Measurements from ENCODE around the gene UQCRC2.

UQCRC2 gene

GRCh38 chr16:22005746-22006145 lies 52.6 kb downstream of the UQCRC2 start:
- no peak overlapping the region for H3K4me3 ChIP-seq (ENCODE audit: low read depth, low read length)
- ChIA-PET POLR2A (no interaction called here), CTCF (interaction anchor here (1.0 to 11.7 kb wide), 4 partner anchors 55 to 181 kb away, joined by 3 to 272 read pairs (median 80); no protein-coding TSS in a partner anchor)
- DNase-seq (ENCODE audit: low read depth, low spot score), result no peak
- TF ChIP-seq CTCF (IDR thresholded peaks at IDR 0.05; ENCODE audit: insufficient read depth, low read length, missing control alignments), result no peak

GRCh38 chr16:22006636-22007035 lies 53.5 kb downstream of the UQCRC2 start:
- ChIA-PET POLR2A (no interaction called here), CTCF (interaction anchor here (1.4 to 11.7 kb wide), 6 partner anchors 71 to 294 kb away, joined by 3 to 272 read pairs (median 12); no protein-coding TSS in a partner anchor)
- DNase-seq (ENCODE audit: low read depth, low spot score), result no peak
- H3K4me3 ChIP-seq (ENCODE audit: low read depth, low read length), result no peak overlapping the region
- no peak for TF ChIP-seq CTCF (IDR thresholded peaks at IDR 0.05; ENCODE audit: insufficient read depth, low read length, missing control alignments)

- POLR2A ChIA-PET, result interaction anchor here (1.3 kb wide), 1 partner anchor 85 kb away, joined by 4 read pairs; the partner anchor contains the start of gene VWA3A
- peak overlapping the region; percentile 80 for H3K4me3 ChIP-seq (ENCODE audit: low read depth, low read length)
- CTCF ChIA-PET, result interaction anchor here (0.9 to 11.7 kb wide), 9 partner anchors 9 to 294 kb away, joined by 3 to 272 read pairs (median 5); no protein-coding TSS in a partner anchor
- DNase-seq (ENCODE audit: low read depth, low spot score), result no peak
- TF ChIP-seq CTCF (IDR thresholded peaks at IDR 0.05; ENCODE audit: insufficient read depth, low read length, missing control alignments), result no peak
These were observed 54.0 kb downstream of the UQCRC2 start for GRCh38 chr16:22007159-22007508.

- ChIA-PET POLR2A (interaction anchor here (0.6 to 1.3 kb wide), 3 partner anchors 53 to 180 kb away, joined by 3 to 4 read pairs (median 4); partner anchors contain the start of gene VWA3A), CTCF (interaction anchor here (0.9 to 11.7 kb wide), 11 partner anchors 9 to 293 kb away, joined by 3 to 272 read pairs (median 5); no protein-coding TSS in a partner anchor)
- no peak for DNase-seq (ENCODE audit: low read depth, low spot score)
- peak within 1 kb of the TSS; percentile 80 for H3K4me3 ChIP-seq (ENCODE audit: low read depth, low read length)
- no peak for TF ChIP-seq CTCF (IDR thresholded peaks at IDR 0.05; ENCODE audit: insufficient read depth, low read length, missing control alignments)
These were observed 54.5 kb downstream of the UQCRC2 start, which contains the start of gene MOSMO for GRCh38 chr16:22007509-22008214. MOSMO (plus strand) TSS chr16:22008111; CDS start chr16:22008302, 191 bp downstream.

GRCh38 chr16:22008215-22009059 lies 55.3 kb downstream of the UQCRC2 start:
- H3K4me3 ChIP-seq (ENCODE audit: low read depth, low read length), result peak overlapping the region; percentile 80
- DNase-seq (ENCODE audit: low read depth, low spot score), result no peak
- POLR2A ChIA-PET, result interaction anchor here (0.6 to 1.3 kb wide), 4 partner anchors 18 to 179 kb away, joined by 4 to 6 read pairs (median 4); partner anchors contain the start of gene VWA3A
- CTCF ChIA-PET, result interaction anchor here (0.9 to 11.7 kb wide), 15 partner anchors 8 to 180 kb away, joined by 3 to 272 read pairs (median 4); partner anchors contain the start of gene VWA3A
- no peak for TF ChIP-seq CTCF (IDR thresholded peaks at IDR 0.05; ENCODE audit: insufficient read depth, low read length, missing control alignments)
